Small intestine (tissue), 16 donors: Measurements from ENCODE around the gene TREML4. TPM values are rescaled to one million over a fixed set of nuclear protein-coding genes. Genes with fewer than 3 reads are reported as not detected.
A peak's percentile ranks its signal among the peaks of the same experiment; 100 is the strongest.

Experiments
- DNase-seq, 2 donors: peaks; one replicate each; pipeline versions ENCODE4 v3.0.0 to v3.0.0-alpha.2; 2013
- FAIRE-seq: peaks from 2 replicates; lab custom pipeline; 2012; peaks lifted over from hg19 to GRCh38; lab: Jason Lieb, UNC
- H3K27ac ChIP-seq, 3 donors: one replicate each; pipeline ENCODE4 v1.5.1; 2013; ENCODE audit warnings: low read length in 2 of 3, mild to moderate bottlenecking in 2 of 3, control low read depth in 1 of 3, inconsistent platforms in 1 of 3, low read depth in 1 of 3, moderate library complexity in 1 of 3
- H3K27me3 ChIP-seq, 3 donors: one replicate each; pipeline ENCODE4 v1.6.1; 2013; ENCODE audit warnings: low read length in 3 of 3, inconsistent platforms in 1 of 3; ENCODE audit not compliant: control insufficient read depth in 3 of 3, insufficient read depth in 3 of 3
- H3K36me3 ChIP-seq, 3 donors: one replicate each; pipeline ENCODE4 v1.6.1; 2013; ENCODE audit warnings: low read length in 3 of 3, inconsistent platforms in 1 of 3, low read depth in 1 of 3, mild to moderate bottlenecking in 1 of 3, moderate library complexity in 1 of 3; ENCODE audit not compliant: control insufficient read depth in 3 of 3, insufficient read depth in 2 of 3
- H3K4me1 ChIP-seq, 3 donors: one replicate each; pipeline ENCODE4 v1.6.1; 2013; ENCODE audit warnings: low read length in 2 of 3, inconsistent platforms in 1 of 3, low read depth in 1 of 3, mild to moderate bottlenecking in 1 of 3, moderate library complexity in 1 of 3; ENCODE audit not compliant: control insufficient read depth in 3 of 3, insufficient read depth in 2 of 3
- H3K4me3 ChIP-seq, 3 donors: one replicate each; pipeline ENCODE4 v1.5.1; 2013; ENCODE audit warnings: low read length in 3 of 3, control low read depth in 1 of 3, inconsistent platforms in 1 of 3, low read depth in 1 of 3, mild to moderate bottlenecking in 1 of 3, moderate library complexity in 1 of 3
- H3K9me3 ChIP-seq, 2 donors: one replicate each; pipeline ENCODE4 v1.6.1; 2013; ENCODE audit warnings: low read depth in 1 of 2, low read length in 1 of 2; ENCODE audit not compliant: control insufficient read depth in 2 of 2, insufficient read depth in 1 of 2
- WGBS, 3 donors: extraction: QIAGEN DNeasy Blood & Tissue Kit; methylation state at CpG; one replicate each; pipeline ENCODE4 v1.1.7; 2013; 5-methylcytosine and 5-hydroxymethylcytosine counted together
- long read RNA-seq, 10 donors: transcript quantifications; one replicate each; lab custom pipeline, GENCODE V29; 2026
- polyA plus RNA-seq, 4 donors: library from polyadenylated mRNA; stranded (reverse) in 3 of 4; unstranded in 1 of 4; fragments of 200-250 nt in 3 of 4; fragments of 120-200 nt in 1 of 4; gene quantifications; one replicate each; pipeline versions ENCODE4 v1.2.1 to v1.2.3, GENCODE V29; 2013
- donor health status: healthy with polysubstance abuse.
- donor health status: control.
- donor health status: control.
- donor health status: Bipolar disorder and iron deficiency.
- donor health status: healthy.

TREML4 gene, protein sequence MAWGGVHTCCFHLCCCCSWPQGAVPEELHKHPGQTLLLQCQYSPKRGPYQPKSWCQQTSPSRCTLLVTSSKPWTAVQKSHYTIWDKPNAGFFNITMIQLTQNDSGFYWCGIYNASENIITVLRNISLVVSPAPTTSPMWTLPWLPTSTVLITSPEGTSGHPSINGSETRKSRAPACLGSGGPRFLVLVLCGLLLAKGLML
- polyA plus RNA-seq: not detected
- long read RNA-seq, donor 1: 0 reads
- long read RNA-seq, donor 2: 0 reads
- long read RNA-seq, donor 3: 0 reads
- long read RNA-seq, donor 4: 0 reads
- long read RNA-seq, donor 5: 0 reads
- long read RNA-seq, donor 6: 0 reads
- long read RNA-seq, donor 7: 0 reads
- long read RNA-seq, donor 8: 0 reads
- long read RNA-seq, donor 9: 0 reads
- long read RNA-seq, donor 10: 0 reads

DNA sequence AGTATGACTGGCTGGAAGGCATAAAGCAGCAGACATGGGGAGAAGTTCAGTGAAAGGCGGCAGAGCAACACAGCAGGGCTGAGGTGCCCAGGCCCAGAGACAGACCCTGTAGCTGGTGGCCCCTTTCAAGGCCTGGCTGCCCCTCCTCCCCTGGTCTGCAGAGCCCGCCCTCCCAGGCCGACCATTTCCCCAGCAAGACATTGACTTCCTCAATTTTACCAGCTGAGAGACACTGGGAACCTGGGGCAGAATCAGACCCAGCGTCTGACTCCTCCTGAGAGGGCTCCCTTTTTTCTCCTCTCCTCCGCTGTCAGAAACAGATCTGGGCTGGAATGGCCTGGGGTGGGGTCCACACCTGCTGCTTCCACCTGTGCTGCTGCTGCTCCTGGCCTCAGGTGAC is at the start of gene TREML4:
TSS of gene TREML4 (plus strand) at position 254 of the 400 bp plus-strand sequence. CDS start at position 333, 79 bp downstream.
- Histone ChIP-seq H3K4me1 (no peaks in the 10 kb centered on the region), H3K27ac (no peak within 1 kb of the TSS), H3K27me3 (peaks cover 0 to 14% (median 6%) of the 10 kb centered on the region in 3 donors), H3K9me3 (no peaks in the 10 kb centered on the region), H3K4me3 (no peak within 1 kb of the TSS), H3K36me3 (no peaks in the 10 kb centered on the region)
- WGBS, 3 donors: 62 to 67% (median 65%) methylated on average over 5 of the region's 5 CpGs
- DNase-seq (no peak), FAIRE-seq (no peak)

DNA sequence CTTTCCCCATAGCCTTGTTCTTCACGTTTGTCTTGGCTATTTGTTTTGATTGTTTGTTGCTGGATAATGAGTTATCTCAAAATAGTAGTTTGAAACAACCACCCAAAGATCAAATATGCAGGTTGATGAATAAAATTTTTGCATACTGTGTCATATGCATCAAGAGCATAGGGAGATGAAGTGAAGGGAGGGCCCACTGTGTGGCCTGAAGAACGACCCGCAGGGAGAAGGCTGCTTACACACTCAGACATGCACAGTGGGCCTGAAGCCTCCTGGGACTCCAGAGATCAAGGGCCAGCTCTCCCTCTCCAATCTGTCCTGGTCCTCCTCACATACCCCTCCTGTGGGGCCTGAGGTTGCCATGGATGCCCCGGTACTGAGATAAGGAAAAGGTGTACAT is 49.0 kb upstream of the TREML4 start:
- no peaks in the 10 kb centered on the region for H3K36me3 ChIP-seq
- no peaks in the 10 kb centered on the region for H3K9me3 ChIP-seq
- no peaks in the 10 kb centered on the region for H3K4me1 ChIP-seq
- DNase-seq (no peak), FAIRE-seq (no peak)
- no peak overlapping the region for H3K4me3 ChIP-seq
- peaks cover 0 to 12% (median 0%) of the 10 kb centered on the region in 3 donors for H3K27me3 ChIP-seq
- 61 to 76% (median 63%) methylated on average over 4 of the region's 4 CpGs for WGBS, 3 donors
- no peak overlapping the region for H3K27ac ChIP-seq

DNA sequence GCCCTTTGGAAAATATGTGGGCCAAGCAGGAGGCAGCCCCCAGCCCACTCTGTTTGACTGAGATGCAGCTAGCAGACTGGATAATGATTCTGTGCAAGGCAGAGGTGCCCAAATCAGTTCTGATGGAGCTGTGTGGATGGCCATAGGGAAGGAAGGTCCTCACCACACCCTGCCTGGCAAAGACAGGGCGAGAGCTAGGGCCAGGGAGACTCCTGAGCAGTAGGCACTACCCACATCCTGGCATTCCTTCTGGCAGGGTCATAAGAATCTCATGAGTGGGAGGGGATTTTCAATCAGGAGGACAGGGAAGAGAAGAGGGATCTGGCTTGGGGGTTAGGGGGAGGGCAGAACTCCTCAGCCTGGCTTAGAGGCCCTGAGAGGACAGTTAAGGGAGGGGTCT is 46.6 kb upstream of the TREML4 start:
- Histone ChIP-seq H3K4me1 (no peaks in the 10 kb centered on the region), H3K9me3 (no peaks in the 10 kb centered on the region), H3K27me3 (peaks cover 0 to 9% (median 0%) of the 10 kb centered on the region in 3 donors), H3K4me3 (no peak overlapping the region), H3K36me3 (no peaks in the 10 kb centered on the region), H3K27ac (no peak overlapping the region)
- WGBS, 3 donors: 16 to 51% (median 33%) methylated on average over 1 of the region's 1 CpG
- DNase-seq (no peak), FAIRE-seq (no peak)

DNA sequence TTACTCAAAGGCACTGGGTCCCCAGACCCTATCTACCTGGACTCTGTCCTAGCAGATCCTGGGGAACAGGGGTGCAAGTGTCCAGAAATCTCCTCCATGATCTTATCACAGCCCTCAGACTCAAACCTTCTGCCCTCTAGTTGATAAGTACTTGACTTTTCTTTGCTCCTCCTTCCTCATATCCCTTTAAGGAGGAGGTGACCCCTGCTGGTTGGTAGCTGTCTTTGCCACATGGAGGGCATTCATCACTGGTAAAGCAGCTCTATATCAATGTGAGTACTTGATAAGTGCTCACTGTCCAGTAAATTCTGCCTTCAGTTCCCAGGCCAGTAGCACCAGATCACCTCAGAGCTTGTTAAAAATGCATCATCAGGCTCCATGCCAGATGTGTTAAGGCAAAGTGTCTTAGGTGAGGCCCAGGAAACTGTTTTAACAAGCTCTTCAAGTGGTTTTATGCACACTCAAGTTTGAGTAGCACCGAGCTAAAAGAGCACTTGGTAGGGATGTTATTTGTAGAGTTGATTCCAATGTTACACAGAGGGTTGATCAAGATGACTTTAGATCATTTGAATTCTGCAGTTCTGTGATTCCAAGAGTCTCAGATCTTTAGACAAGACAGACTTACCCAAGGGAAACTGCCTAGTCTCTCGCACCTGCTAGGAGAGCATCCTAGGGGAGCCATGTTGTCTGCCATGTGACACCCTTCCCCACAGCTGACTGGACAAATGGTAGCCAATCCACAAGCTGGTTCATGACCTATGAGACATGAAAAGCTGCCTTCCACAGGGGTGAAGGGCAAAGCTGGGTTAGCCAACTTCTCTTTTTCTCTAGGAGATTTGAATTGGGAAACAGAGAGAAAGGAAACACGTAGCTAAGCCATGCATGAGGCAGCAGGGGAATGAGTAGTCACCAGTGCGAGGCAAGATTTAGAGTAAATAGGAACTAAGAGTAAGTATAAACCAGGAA is 45.8 kb upstream of the TREML4 start:
- 59 to 75% (median 74%) methylated on average over 4 of the region's 4 CpGs for WGBS, 3 donors
- DNase-seq: peak; percentile 69 to 70
- no peaks in the 10 kb centered on the region for H3K4me1 ChIP-seq
- H3K9me3 ChIP-seq: no peaks in the 10 kb centered on the region
- no peaks in the 10 kb centered on the region for H3K36me3 ChIP-seq
- no peak overlapping the region for H3K4me3 ChIP-seq
- peaks cover 0 to 3% (median 0%) of the 10 kb centered on the region in 3 donors for H3K27me3 ChIP-seq
- no peak for FAIRE-seq
- no peak overlapping the region for H3K27ac ChIP-seq

DNA sequence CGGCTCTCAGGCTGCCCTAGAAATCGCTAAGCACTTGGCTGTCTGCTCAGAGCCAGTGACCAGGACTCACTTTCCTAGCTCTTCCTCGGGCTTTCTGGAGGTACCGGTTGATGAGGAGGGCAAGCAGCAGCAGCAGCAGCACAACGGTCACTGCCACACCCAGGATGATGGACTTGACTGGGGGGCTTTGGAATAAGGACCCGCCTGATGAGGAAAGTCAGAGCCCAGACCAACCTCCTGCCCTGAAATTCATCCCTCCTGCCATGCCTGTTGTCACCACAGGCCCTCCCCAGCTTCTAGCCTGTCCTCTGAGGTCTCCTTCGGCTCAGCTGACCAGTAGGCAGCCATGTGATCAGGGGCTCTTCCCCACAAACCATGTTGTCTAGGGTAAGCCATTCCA is 43.4 kb upstream of the TREML4 start:
- Histone ChIP-seq H3K27ac (no peak overlapping the region), H3K27me3 (peaks cover 0 to 6% (median 0%) of the 10 kb centered on the region in 3 donors), H3K4me3 (no peak overlapping the region), H3K9me3 (peaks cover 0 to 5% of the 10 kb centered on the region in 2 donors), H3K36me3 (no peaks in the 10 kb centered on the region), H3K4me1 (no peaks in the 10 kb centered on the region)
- 66 to 84% (median 74%) methylated on average over 7 of the region's 7 CpGs for WGBS, 3 donors
- no peak for DNase-seq
- no peak for FAIRE-seq

DNA sequence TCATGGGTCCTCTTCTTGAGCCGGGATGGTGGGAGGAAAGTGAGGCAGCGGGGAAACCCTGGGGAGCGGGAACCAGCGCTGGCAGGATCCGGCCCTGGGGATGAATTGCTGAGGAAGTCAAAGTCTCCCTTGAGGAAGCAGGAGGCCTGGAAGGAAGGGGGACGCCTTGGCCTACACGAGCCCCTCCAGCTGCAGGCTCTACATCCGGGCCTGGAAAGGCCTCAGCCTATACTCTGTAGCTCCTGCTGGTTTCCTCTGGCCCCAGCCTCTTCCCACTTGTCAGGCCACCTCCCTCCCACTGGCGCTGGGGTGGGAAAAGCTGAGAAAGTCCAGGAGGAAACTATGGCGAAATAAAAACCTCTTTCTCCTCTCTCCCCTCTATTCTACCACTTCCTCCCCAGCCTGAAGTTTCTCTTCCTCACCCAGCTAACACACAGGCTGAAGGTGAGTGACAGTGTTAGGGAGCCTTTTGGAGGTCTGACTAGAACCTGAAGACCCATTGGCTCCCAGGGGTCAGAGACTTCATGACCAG is 42.1 kb upstream of the TREML4 start:
- H3K27ac ChIP-seq: no peak overlapping the region
- DNase-seq (no peak), FAIRE-seq (no peak)
- H3K4me3 ChIP-seq: no peak overlapping the region
- 59 to 81% (median 77%) methylated on average over 10 of the region's 10 CpGs for WGBS, 3 donors
- no peaks in the 10 kb centered on the region for H3K36me3 ChIP-seq
- peaks cover 0 to 9% of the 10 kb centered on the region in 2 donors for H3K9me3 ChIP-seq
- H3K4me1 ChIP-seq: no peaks in the 10 kb centered on the region
- H3K27me3 ChIP-seq: peaks cover 0 to 6% (median 0%) of the 10 kb centered on the region in 3 donors

DNA sequence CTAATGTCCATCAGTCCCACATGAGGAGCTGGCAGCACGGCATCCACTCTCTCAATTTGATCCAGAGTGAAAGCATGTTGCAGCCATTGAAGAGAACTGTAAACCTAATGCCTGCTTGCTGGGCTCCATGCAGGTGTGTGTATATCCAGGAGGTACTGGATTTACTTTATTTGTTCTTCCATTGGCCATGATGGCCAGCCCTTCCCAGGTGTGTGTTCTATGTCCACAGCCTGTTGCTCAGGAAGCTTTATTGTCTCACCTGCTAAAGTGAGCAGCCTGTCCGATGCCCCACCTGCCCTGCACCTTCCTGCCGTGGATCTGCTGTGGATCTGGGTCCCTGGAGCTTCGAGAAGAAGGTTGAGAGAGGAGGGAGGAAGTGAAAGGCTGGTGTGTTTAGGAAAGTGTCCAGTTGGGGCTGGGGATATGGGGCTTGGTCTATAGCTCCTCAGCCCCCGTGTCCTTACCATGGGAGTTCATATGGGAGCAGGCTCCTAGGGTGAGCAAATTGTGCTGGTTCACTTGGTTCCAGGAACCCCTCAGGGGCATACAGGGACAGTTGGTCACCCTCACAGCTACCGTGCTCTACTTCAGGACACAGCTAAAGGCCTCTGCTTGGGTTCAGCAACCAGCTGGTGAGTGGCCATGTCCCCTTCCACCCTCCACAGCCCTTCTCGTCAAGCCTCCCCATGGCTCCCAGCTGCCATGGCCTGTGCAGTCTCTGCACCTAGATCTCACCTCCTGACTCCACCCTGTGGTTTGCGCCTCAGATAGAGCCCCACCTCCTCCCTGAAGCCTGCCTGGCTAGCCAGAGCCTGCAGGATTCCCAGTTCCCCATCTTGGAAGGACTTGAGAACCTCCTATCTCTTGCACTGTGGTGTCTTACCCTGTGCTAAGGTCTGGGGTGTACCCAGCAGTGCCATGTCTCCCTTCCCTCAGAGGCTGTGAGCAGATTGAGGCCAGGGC is 39.9 kb upstream of the TREML4 start:
- no peak overlapping the region for H3K4me3 ChIP-seq
- H3K27me3 ChIP-seq: peaks cover 0 to 18% (median 0%) of the 10 kb centered on the region in 3 donors
- no peaks in the 10 kb centered on the region for H3K36me3 ChIP-seq
- DNase-seq: no peak
- no peaks in the 10 kb centered on the region for H3K4me1 ChIP-seq
- FAIRE-seq: no peak
- peaks cover 0 to 9% of the 10 kb centered on the region in 2 donors for H3K9me3 ChIP-seq
- no peak overlapping the region for H3K27ac ChIP-seq
- WGBS, 3 donors: 76 to 80% (median 77%) methylated on average over 8 of the region's 8 CpGs
